Kidney tubule cell (primary cell): ENCODE results near the gene ADAMTS3.

Experiments used
- DNase-seq: peaks from one replicate; pipeline ENCODE4 v3.0.0-alpha.2; 2018; ENCODE audit warnings: low spot score

ADAMTS3 gene

GRCh38 chr4:72568959-72569718 is at the start of gene ADAMTS3:
Gene ADAMTS3 (minus strand): TSS chr4:72569221. CDS start chr4:72568762, 459 bp downstream.
- DNase-seq = peak; percentile 77

GRCh38 chr4:72613959-72614358 is 44.9 kb upstream of the ADAMTS3 start:
- DNase-seq = peak; percentile 20

- DNase-seq = no peak
Measured at GRCh38 chr4:72606751-72607150, 37.7 kb upstream of the ADAMTS3 start.

GRCh38 chr4:72604324-72604723 is 35.3 kb upstream of the ADAMTS3 start:
- no peak for DNase-seq

GRCh38 chr4:72602396-72603376 is 33.7 kb upstream of the ADAMTS3 start:
- no peak for DNase-seq

GRCh38 chr4:72591547-72592454 is 22.8 kb upstream of the ADAMTS3 start:
- no peak for DNase-seq

- no peak for DNase-seq
Measured at GRCh38 chr4:72587334-72587733, 18.3 kb upstream of the ADAMTS3 start.

- no peak for DNase-seq
Measured at GRCh38 chr4:72582853-72583252, 13.8 kb upstream of the ADAMTS3 start.

- DNase-seq = peak; percentile 97
Measured at GRCh38 chr4:72577211-72577610, 8.2 kb upstream of the ADAMTS3 start.

- no peak for DNase-seq
Measured at GRCh38 chr4:72571337-72571736, 2.3 kb upstream of the ADAMTS3 start.

GRCh38 chr4:72569719-72570235 is 756 bp upstream of the ADAMTS3 start:
- peak; percentile 48 for DNase-seq

- peak; percentile 94 for DNase-seq
Measured at GRCh38 chr4:72567821-72568675, 973 bp downstream of the ADAMTS3 start.

GRCh38 chr4:72567036-72567435 is 2.0 kb downstream of the ADAMTS3 start:
- DNase-seq = no peak

GRCh38 chr4:72566464-72566972 is 2.5 kb downstream of the ADAMTS3 start:
- DNase-seq = no peak

GRCh38 chr4:72564789-72565188 is 4.2 kb downstream of the ADAMTS3 start:
- no peak for DNase-seq

- peak; percentile 84 for DNase-seq
Measured at GRCh38 chr4:72564184-72564583, 4.8 kb downstream of the ADAMTS3 start.

GRCh38 chr4:72558655-72559054 is 10.4 kb downstream of the ADAMTS3 start:
- peak; percentile 53 for DNase-seq

- DNase-seq = no peak
Measured at GRCh38 chr4:72557021-72557420, 12.0 kb downstream of the ADAMTS3 start.

- no peak for DNase-seq
Measured at GRCh38 chr4:72555377-72555831, 13.6 kb downstream of the ADAMTS3 start.
